ENCODE data around the gene GABRB3.

- no peak for TF ChIP-seq CTCF (IDR thresholded peaks at IDR 0.05)
- TF ChIP-seq POLR2A (IDR thresholded peaks at IDR 0.05), result no peak
- TF ChIP-seq EP300 (IDR thresholded peaks at IDR 0.05), result no peak
Measured at GRCh38 chr15:26640601-26641000, 132.3 kb downstream of the GABRB3 start.

All from tibial nerve (tissue), 4 donors.